ENCODE results near the gene SPATS2L. TPM values are rescaled to one million over a fixed set of nuclear protein-coding genes. Genes with fewer than 3 reads are reported as not detected.

Gene SPATS2L
- total and polyA plus RNA-seq, 2 donors = 34.8 to 58.3 TPM

- Histone ChIP-seq H3K36me3 (ENCODE audit: control insufficient read depth in 2 of 2, insufficient read depth in 2 of 2, low read length in 1 of 2) (no peaks in the 10 kb centered on the region), H3K9me3 (ENCODE audit: control insufficient read depth in 2 of 2, insufficient read depth in 1 of 2, low read length in 1 of 2) (no peaks in the 10 kb centered on the region), H3K4me3 (ENCODE audit: low read length in 2 of 2) (no peak overlapping the region), H3K27ac (ENCODE audit: low read depth in 1 of 2, low read length in 1 of 2) (no peak overlapping the region), H3K27me3 (ENCODE audit: control insufficient read depth in 2 of 2, insufficient read depth in 1 of 2, low read length in 1 of 2) (no peaks in the 10 kb centered on the region), H3K4me1 (ENCODE audit: control insufficient read depth in 2 of 2, insufficient read depth in 2 of 2, low read length in 2 of 2) (no peaks in the 10 kb centered on the region)
- 96% methylated on average over 1 of the region's 1 CpG for WGBS
- no peak for DNase-seq (ENCODE audit: low read depth in 6 of 9, low spot score in 9 of 9)
These were observed 93.1 kb downstream of the SPATS2L start for GRCh38 chr2:200399636-200400035.

GRCh38 chr2:200403814-200404213 is 97.3 kb downstream of the SPATS2L start:
- no peaks in the 10 kb centered on the region for H3K27me3 ChIP-seq (ENCODE audit: control insufficient read depth in 2 of 2, insufficient read depth in 1 of 2, low read length in 1 of 2)
- DNase-seq (ENCODE audit: low read depth in 6 of 9, low spot score in 9 of 9) = no peak
- H3K4me1 ChIP-seq (ENCODE audit: control insufficient read depth in 2 of 2, insufficient read depth in 2 of 2, low read length in 2 of 2) = no peaks in the 10 kb centered on the region
- H3K36me3 ChIP-seq (ENCODE audit: control insufficient read depth in 2 of 2, insufficient read depth in 2 of 2, low read length in 1 of 2) = no peaks in the 10 kb centered on the region
- H3K9me3 ChIP-seq (ENCODE audit: control insufficient read depth in 2 of 2, insufficient read depth in 1 of 2, low read length in 1 of 2) = no peaks in the 10 kb centered on the region
- WGBS = 79% methylated on average over 4 of the region's 4 CpGs
- no peak overlapping the region for H3K4me3 ChIP-seq (ENCODE audit: low read length in 2 of 2)
- H3K27ac ChIP-seq (ENCODE audit: low read depth in 1 of 2, low read length in 1 of 2) = no peak overlapping the region

GRCh38 chr2:200404615-200405014 is 98.1 kb downstream of the SPATS2L start:
- Histone ChIP-seq H3K9me3 (ENCODE audit: control insufficient read depth in 2 of 2, insufficient read depth in 1 of 2, low read length in 1 of 2) (no peaks in the 10 kb centered on the region), H3K36me3 (ENCODE audit: control insufficient read depth in 2 of 2, insufficient read depth in 2 of 2, low read length in 1 of 2) (no peaks in the 10 kb centered on the region), H3K27ac (ENCODE audit: low read depth in 1 of 2, low read length in 1 of 2) (no peak overlapping the region), H3K27me3 (ENCODE audit: control insufficient read depth in 2 of 2, insufficient read depth in 1 of 2, low read length in 1 of 2) (no peaks in the 10 kb centered on the region), H3K4me3 (ENCODE audit: low read length in 2 of 2) (no peak overlapping the region), H3K4me1 (ENCODE audit: control insufficient read depth in 2 of 2, insufficient read depth in 2 of 2, low read length in 2 of 2) (no peaks in the 10 kb centered on the region)
- DNase-seq (ENCODE audit: low read depth in 6 of 9, low spot score in 9 of 9) = no peak
- 98% methylated on average over 4 of the region's 4 CpGs for WGBS

GRCh38 chr2:200405599-200406298 is 99.3 kb downstream of the SPATS2L start:
- H3K4me3 ChIP-seq (ENCODE audit: low read length in 2 of 2) = no peak overlapping the region
- no peaks in the 10 kb centered on the region for H3K9me3 ChIP-seq (ENCODE audit: control insufficient read depth in 2 of 2, insufficient read depth in 1 of 2, low read length in 1 of 2)
- H3K4me1 ChIP-seq (ENCODE audit: control insufficient read depth in 2 of 2, insufficient read depth in 2 of 2, low read length in 2 of 2) = no peaks in the 10 kb centered on the region
- 73% methylated on average over 1 of the region's 1 CpG for WGBS
- H3K27ac ChIP-seq (ENCODE audit: low read depth in 1 of 2, low read length in 1 of 2) = no peak overlapping the region
- no peaks in the 10 kb centered on the region for H3K27me3 ChIP-seq (ENCODE audit: control insufficient read depth in 2 of 2, insufficient read depth in 1 of 2, low read length in 1 of 2)
- DNase-seq (ENCODE audit: low read depth in 6 of 9, low spot score in 9 of 9) = no peak
- no peaks in the 10 kb centered on the region for H3K36me3 ChIP-seq (ENCODE audit: control insufficient read depth in 2 of 2, insufficient read depth in 2 of 2, low read length in 1 of 2)

GRCh38 chr2:200406379-200406778 is 99.9 kb downstream of the SPATS2L start:
- no peaks in the 10 kb centered on the region for H3K36me3 ChIP-seq (ENCODE audit: control insufficient read depth in 2 of 2, insufficient read depth in 2 of 2, low read length in 1 of 2)
- no peak for DNase-seq (ENCODE audit: low read depth in 6 of 9, low spot score in 9 of 9)
- WGBS = 92% methylated on average over 2 of the region's 2 CpGs
- H3K27ac ChIP-seq (ENCODE audit: low read depth in 1 of 2, low read length in 1 of 2) = peak overlapping the region in 1 of 2 donors; percentile 42
- no peak overlapping the region for H3K4me3 ChIP-seq (ENCODE audit: low read length in 2 of 2)
- no peaks in the 10 kb centered on the region for H3K27me3 ChIP-seq (ENCODE audit: control insufficient read depth in 2 of 2, insufficient read depth in 1 of 2, low read length in 1 of 2)
- H3K4me1 ChIP-seq (ENCODE audit: control insufficient read depth in 2 of 2, insufficient read depth in 2 of 2, low read length in 2 of 2) = no peaks in the 10 kb centered on the region
- no peaks in the 10 kb centered on the region for H3K9me3 ChIP-seq (ENCODE audit: control insufficient read depth in 2 of 2, insufficient read depth in 1 of 2, low read length in 1 of 2)

GRCh38 chr2:200408428-200409316 is 102.2 kb downstream of the SPATS2L start:
- H3K4me1 ChIP-seq (ENCODE audit: control insufficient read depth in 2 of 2, insufficient read depth in 2 of 2, low read length in 2 of 2) = no peaks in the 10 kb centered on the region
- H3K36me3 ChIP-seq (ENCODE audit: control insufficient read depth in 2 of 2, insufficient read depth in 2 of 2, low read length in 1 of 2) = no peaks in the 10 kb centered on the region
- WGBS = 93% methylated on average over 19 of the region's 19 CpGs
- no peak overlapping the region for H3K27ac ChIP-seq (ENCODE audit: low read depth in 1 of 2, low read length in 1 of 2)
- H3K27me3 ChIP-seq (ENCODE audit: control insufficient read depth in 2 of 2, insufficient read depth in 1 of 2, low read length in 1 of 2) = no peaks in the 10 kb centered on the region
- no peaks in the 10 kb centered on the region for H3K9me3 ChIP-seq (ENCODE audit: control insufficient read depth in 2 of 2, insufficient read depth in 1 of 2, low read length in 1 of 2)
- no peak overlapping the region for H3K4me3 ChIP-seq (ENCODE audit: low read length in 2 of 2)
- no peak for DNase-seq (ENCODE audit: low read depth in 6 of 9, low spot score in 9 of 9)

GRCh38 chr2:200411831-200412230 is 105.3 kb downstream of the SPATS2L start:
- no peak for DNase-seq (ENCODE audit: low read depth in 6 of 9, low spot score in 9 of 9)
- Histone ChIP-seq H3K27ac (ENCODE audit: low read depth in 1 of 2, low read length in 1 of 2) (no peak overlapping the region), H3K4me3 (ENCODE audit: low read length in 2 of 2) (no peak overlapping the region), H3K27me3 (ENCODE audit: control insufficient read depth in 2 of 2, insufficient read depth in 1 of 2, low read length in 1 of 2) (no peaks in the 10 kb centered on the region), H3K4me1 (ENCODE audit: control insufficient read depth in 2 of 2, insufficient read depth in 2 of 2, low read length in 2 of 2) (peaks cover 0 to 2% of the 10 kb centered on the region in 2 donors), H3K9me3 (ENCODE audit: control insufficient read depth in 2 of 2, insufficient read depth in 1 of 2, low read length in 1 of 2) (no peaks in the 10 kb centered on the region), H3K36me3 (ENCODE audit: control insufficient read depth in 2 of 2, insufficient read depth in 2 of 2, low read length in 1 of 2) (no peaks in the 10 kb centered on the region)

GRCh38 chr2:200414367-200414766 is 107.9 kb downstream of the SPATS2L start:
- 97% methylated on average over 5 of the region's 5 CpGs for WGBS

GRCh38 chr2:200415455-200415854 is 109.0 kb downstream of the SPATS2L start:
- WGBS = 100% methylated on average over 2 of the region's 2 CpGs
- Histone ChIP-seq H3K4me1 (ENCODE audit: control insufficient read depth in 2 of 2, insufficient read depth in 2 of 2, low read length in 2 of 2) (peaks cover 0 to 5% of the 10 kb centered on the region in 2 donors), H3K36me3 (ENCODE audit: control insufficient read depth in 2 of 2, insufficient read depth in 2 of 2, low read length in 1 of 2) (no peaks in the 10 kb centered on the region), H3K4me3 (ENCODE audit: low read length in 2 of 2) (no peak overlapping the region), H3K9me3 (ENCODE audit: control insufficient read depth in 2 of 2, insufficient read depth in 1 of 2, low read length in 1 of 2) (no peaks in the 10 kb centered on the region), H3K27ac (ENCODE audit: low read depth in 1 of 2, low read length in 1 of 2) (no peak overlapping the region), H3K27me3 (ENCODE audit: control insufficient read depth in 2 of 2, insufficient read depth in 1 of 2, low read length in 1 of 2) (no peaks in the 10 kb centered on the region)
- no peak for DNase-seq (ENCODE audit: low read depth in 6 of 9, low spot score in 9 of 9)

More at GRCh38 chr2:200414367-200414766, 107.9 kb downstream of the SPATS2L start:
- H3K27me3 ChIP-seq (ENCODE audit: control insufficient read depth in 2 of 2, insufficient read depth in 1 of 2, low read length in 1 of 2) = no peaks in the 10 kb centered on the region
- no peaks in the 10 kb centered on the region for H3K9me3 ChIP-seq (ENCODE audit: control insufficient read depth in 2 of 2, insufficient read depth in 1 of 2, low read length in 1 of 2)
- DNase-seq (ENCODE audit: low read depth in 6 of 9, low spot score in 9 of 9) = no peak
- no peak overlapping the region for H3K27ac ChIP-seq (ENCODE audit: low read depth in 1 of 2, low read length in 1 of 2)
- peaks cover 0 to 5% of the 10 kb centered on the region in 2 donors for H3K4me1 ChIP-seq (ENCODE audit: control insufficient read depth in 2 of 2, insufficient read depth in 2 of 2, low read length in 2 of 2)
- no peaks in the 10 kb centered on the region for H3K36me3 ChIP-seq (ENCODE audit: control insufficient read depth in 2 of 2, insufficient read depth in 2 of 2, low read length in 1 of 2)
- H3K4me3 ChIP-seq (ENCODE audit: low read length in 2 of 2) = no peak overlapping the region
